IPS DF 4.7 (cell line): Measurements from ENCODE around the gene KCNMB4.
"Not testable (repeated sequence)": the region's sequence is repeated elsewhere in the genome, so short reads cannot be mapped to it uniquely, and the experiment has no call there.

ENCODE experiments used
- DNase-seq: peaks from one replicate; pipeline ENCODE4 v3.0.0-alpha.2; 2013; ENCODE audit warnings: low spot score; ENCODE audit errors: extremely low read depth

Gene KCNMB4

GRCh38 chr12:70367258-70368141 lies 1.4 kb downstream of the KCNMB4 start:
- DNase-seq, result no peak

- no peak for DNase-seq
Measured at GRCh38 chr12:70372881-70373280, 6.8 kb downstream of the KCNMB4 start.

- no peak for DNase-seq
Measured at GRCh38 chr12:70379846-70380245, 13.8 kb downstream of the KCNMB4 start.

GRCh38 chr12:70383484-70383883 lies 17.4 kb downstream of the KCNMB4 start:
- DNase-seq, result no peak

GRCh38 chr12:70383886-70384285 lies 17.8 kb downstream of the KCNMB4 start:
- no peak for DNase-seq

GRCh38 chr12:70386771-70387170 lies 20.7 kb downstream of the KCNMB4 start:
- DNase-seq, result no peak

GRCh38 chr12:70389678-70390077 lies 23.6 kb downstream of the KCNMB4 start:
- no peak for DNase-seq

- not testable (repeated sequence) for DNase-seq
Measured at GRCh38 chr12:70392631-70393030, 26.5 kb downstream of the KCNMB4 start.

GRCh38 chr12:70393787-70394499 lies 27.9 kb downstream of the KCNMB4 start:
- DNase-seq, result no peak

- DNase-seq, result no peak
Measured at GRCh38 chr12:70398002-70398401, 31.9 kb downstream of the KCNMB4 start.

- DNase-seq, result no peak
Measured at GRCh38 chr12:70398862-70399261, 32.8 kb downstream of the KCNMB4 start.

- no peak for DNase-seq
Measured at GRCh38 chr12:70399311-70399710, 33.2 kb downstream of the KCNMB4 start.

- DNase-seq, result no peak
Measured at GRCh38 chr12:70400124-70400523, 34.0 kb downstream of the KCNMB4 start.

GRCh38 chr12:70402597-70402996 lies 36.5 kb downstream of the KCNMB4 start:
- DNase-seq, result no peak

- DNase-seq, result no peak
Measured at GRCh38 chr12:70403826-70404225, 37.7 kb downstream of the KCNMB4 start.

GRCh38 chr12:70408004-70408790 lies 42.1 kb downstream of the KCNMB4 start:
- DNase-seq, result no peak

- no peak for DNase-seq
Measured at GRCh38 chr12:70415987-70416386, 49.9 kb downstream of the KCNMB4 start.

- no peak for DNase-seq
Measured at GRCh38 chr12:70417121-70417520, 51.0 kb downstream of the KCNMB4 start.

GRCh38 chr12:70418101-70418500 lies 52.0 kb downstream of the KCNMB4 start:
- no peak for DNase-seq

- DNase-seq, result no peak
Measured at GRCh38 chr12:70422631-70423030, 56.5 kb downstream of the KCNMB4 start.

- no peak for DNase-seq
Measured at GRCh38 chr12:70426620-70427019, 60.5 kb downstream of the KCNMB4 start.

- no peak for DNase-seq
Measured at GRCh38 chr12:70427611-70428010, 61.5 kb downstream of the KCNMB4 start.
